ENCODE results near the gene FKBP2. TPM values are rescaled to one million over a fixed set of nuclear protein-coding genes. Genes with fewer than 3 reads are reported as not detected.

Gene FKBP2
- total and polyA plus RNA-seq, 2 of the 13 experiments (the other 11 are each of a cell fraction or from before 2014, with no cell fraction given) = 30.1 to 53.3 TPM

GRCh38 chr11:64241491-64242374 lies 838 bp downstream of the FKBP2 start (continued):
- TF ChIP-seq KDM5B (CRISPR knock-in tag; IDR thresholded peaks at IDR 0.05; ENCODE audit: borderline replicate concordance) (0 out of 2 replicates have a peak, but pooled peaks have one; percentile 4), ZNF468 (CRISPR knock-in tag; IDR thresholded peaks at IDR 0.05) (no peak), ZBTB38 (CRISPR knock-in tag; IDR thresholded peaks at IDR 0.05) (0 out of 2 replicates have a peak, but pooled peaks have one; percentile 31), HES4 (CRISPR knock-in tag; IDR thresholded peaks at IDR 0.05; ENCODE audit: borderline replicate concordance) (peak; percentile 77), ETS1 (CRISPR knock-in tag; IDR thresholded peaks at IDR 0.05) (no peak), TAF1 (CRISPR knock-in tag; IDR thresholded peaks at IDR 0.05) (peak; percentile 66), ZFP36L1 (CRISPR knock-in tag; IDR thresholded peaks at IDR 0.05) (no peak), TFE3 (CRISPR knock-in tag; IDR thresholded peaks at IDR 0.05) (peak; percentile 37; the same call in 1 of the 2 replicates), NFE2L2 (IDR thresholded peaks at IDR 0.05; ENCODE audit: low read length) (no peak), NBN (conservative IDR thresholded peaks at IDR 0.05) (no peak), ZNF20 (CRISPR knock-in tag; IDR thresholded peaks at IDR 0.05) (no peak), THAP11 (CRISPR knock-in tag; IDR thresholded peaks at IDR 0.05) (no peak), ZNF580 (CRISPR knock-in tag; IDR thresholded peaks at IDR 0.05; ENCODE audit: borderline replicate concordance, low read depth) (0 out of 2 replicates have a peak, but pooled peaks have one; percentile 26), ZNF577 (CRISPR knock-in tag; IDR thresholded peaks at IDR 0.05; ENCODE audit: borderline replicate concordance, low read depth) (no peak), NR2F6 (IDR thresholded peaks at IDR 0.05) (no peak), NR2F6 (CRISPR knock-in tag; IDR thresholded peaks at IDR 0.05) (no peak; the same call in 1 of the 2 replicates), IRF9 (CRISPR knock-in tag; IDR thresholded peaks at IDR 0.05; ENCODE audit: borderline replicate concordance) (no peak), ZNF629 (CRISPR knock-in tag; conservative IDR thresholded peaks at IDR 0.05) (peak; percentile 83), GZF1 (CRISPR knock-in tag; IDR thresholded peaks at IDR 0.05) (no peak), SIN3B (IDR thresholded peaks at IDR 0.05; ENCODE audit: low read length) (no peak), CCAR2 (optimal IDR thresholded peaks at IDR 0.05; ENCODE audit: low read depth, low read length) (no peak), BHLHE40 (IDR thresholded peaks at IDR 0.05; ENCODE audit: low read length) (no peak), TMF1 (CRISPR knock-in tag; IDR thresholded peaks at IDR 0.05; ENCODE audit: low read depth) (0 out of 2 replicates have a peak, but pooled peaks have one; percentile 8)
- TF ChIP-seq, protein P1, sequence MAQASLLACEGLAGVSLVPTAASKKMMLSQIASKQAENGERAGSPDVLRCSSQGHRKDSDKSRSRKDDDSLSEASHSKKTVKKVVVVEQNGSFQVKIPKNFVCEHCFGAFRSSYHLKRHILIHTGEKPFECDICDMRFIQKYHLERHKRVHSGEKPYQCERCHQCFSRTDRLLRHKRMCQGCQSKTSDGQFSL (CRISPR knock-in tag; IDR thresholded peaks at IDR 0.05) = no peak
- TF ChIP-seq, protein P2, sequence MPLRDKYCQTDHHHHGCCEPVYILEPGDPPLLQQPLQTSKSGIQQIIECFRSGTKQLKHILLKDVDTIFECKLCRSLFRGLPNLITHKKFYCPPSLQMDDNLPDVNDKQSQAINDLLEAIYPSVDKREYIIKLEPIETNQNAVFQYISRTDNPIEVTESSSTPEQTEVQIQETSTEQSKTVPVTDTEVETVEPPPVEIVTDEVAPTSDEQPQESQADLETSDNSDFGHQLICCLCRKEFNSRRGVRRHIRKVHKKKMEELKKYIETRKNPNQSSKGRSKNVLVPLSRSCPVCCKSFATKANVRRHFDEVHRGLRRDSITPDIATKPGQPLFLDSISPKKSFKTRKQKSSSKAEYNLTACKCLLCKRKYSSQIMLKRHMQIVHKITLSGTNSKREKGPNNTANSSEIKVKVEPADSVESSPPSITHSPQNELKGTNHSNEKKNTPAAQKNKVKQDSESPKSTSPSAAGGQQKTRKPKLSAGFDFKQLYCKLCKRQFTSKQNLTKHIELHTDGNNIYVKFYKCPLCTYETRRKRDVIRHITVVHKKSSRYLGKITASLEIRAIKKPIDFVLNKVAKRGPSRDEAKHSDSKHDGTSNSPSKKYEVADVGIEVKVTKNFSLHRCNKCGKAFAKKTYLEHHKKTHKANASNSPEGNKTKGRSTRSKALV (CRISPR knock-in tag; IDR thresholded peaks at IDR 0.05) = no peak; the same call in 1 of the 2 replicates

Measured in HepG2 (cell line).